ENCODE results near the gene ACSF3. TPM values are rescaled to one million over a fixed set of nuclear protein-coding genes. Genes with fewer than 3 reads are reported as not detected.

ACSF3 gene
- total and polyA plus RNA-seq, 4 donors, result 15.3 to 27.3 (median 18.8) TPM

DNA sequence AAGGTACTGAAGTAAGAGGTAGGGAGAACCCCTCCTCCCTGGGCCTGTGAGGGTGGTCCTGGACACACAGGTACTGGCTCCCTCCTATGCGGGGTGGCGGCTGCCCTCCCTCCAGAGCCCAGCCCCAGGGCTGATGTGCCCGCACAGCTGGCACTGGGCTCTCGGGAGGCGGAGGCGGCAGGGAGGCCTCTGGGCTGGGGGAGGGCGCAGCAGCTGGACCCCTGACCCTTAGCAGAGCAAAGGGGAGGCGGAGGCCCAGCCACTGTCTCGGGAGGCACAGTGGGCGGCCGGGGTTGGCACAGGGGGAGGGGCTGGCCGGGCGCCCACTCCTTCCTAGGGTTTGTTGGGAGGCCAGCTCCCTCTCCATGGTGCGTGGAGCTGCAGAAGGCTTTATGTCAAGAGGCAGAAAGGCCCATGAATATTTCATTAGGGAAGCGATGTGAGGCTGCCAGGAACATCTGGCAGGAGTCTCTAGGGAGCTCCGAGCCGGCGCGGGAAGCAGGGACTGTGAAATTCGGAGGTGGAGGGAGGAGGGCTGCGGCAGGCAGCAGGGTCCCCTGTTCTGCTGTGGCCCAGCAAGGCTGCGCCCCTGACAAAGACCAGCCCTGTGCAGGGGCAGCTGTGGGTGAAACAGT lies 44.1 kb upstream of the ACSF3 start:
- peaks cover 0 to 2% (median 0%) of the 10 kb centered on the region in 4 donors for H3K27me3 ChIP-seq (ENCODE audit: control insufficient read depth in 4 of 4, insufficient read depth in 4 of 4, low read length in 3 of 4)
- WGBS, result 67% methylated on average over 22 of the region's 22 CpGs
- H3K36me3 ChIP-seq (ENCODE audit: control insufficient read depth in 4 of 4, insufficient read depth in 3 of 4, low read depth in 1 of 4, low read length in 3 of 4), result no peaks in the 10 kb centered on the region
- H3K4me1 ChIP-seq (ENCODE audit: control insufficient read depth in 4 of 4, insufficient read depth in 4 of 4, low read length in 3 of 4), result no peaks in the 10 kb centered on the region
- H3K9me3 ChIP-seq (ENCODE audit: control insufficient read depth in 4 of 4, low read length in 3 of 4), result no peaks in the 10 kb centered on the region
- no peak for DNase-seq (ENCODE audit: low spot score)
- TF ChIP-seq HNF4G (IDR thresholded peaks at IDR 0.05) (no peak), SP1 (IDR thresholded peaks at IDR 0.05) (no peak), FOXA2 (IDR thresholded peaks at IDR 0.05) (no peak), FOXA1 (IDR thresholded peaks at IDR 0.05) (no peak), YY1 (IDR thresholded peaks at IDR 0.05) (no peak), HNF4A (conservative IDR thresholded peaks at IDR 0.05) (no peak), JUND (IDR thresholded peaks at IDR 0.05) (no peak), RXRA (IDR thresholded peaks at IDR 0.05) (no peak), TAF1 (conservative IDR thresholded peaks at IDR 0.05) (no peak)
- TF ChIP-seq, protein P1, sequence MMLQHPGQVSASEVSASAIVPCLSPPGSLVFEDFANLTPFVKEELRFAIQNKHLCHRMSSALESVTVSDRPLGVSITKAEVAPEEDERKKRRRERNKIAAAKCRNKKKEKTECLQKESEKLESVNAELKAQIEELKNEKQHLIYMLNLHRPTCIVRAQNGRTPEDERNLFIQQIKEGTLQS (IDR thresholded peaks at IDR 0.05), result no peak
- no peak overlapping the region for H3K27ac ChIP-seq (ENCODE audit: low read depth in 1 of 2, low read length in 2 of 2)
- no peak overlapping the region for H3K4me3 ChIP-seq (ENCODE audit: low read depth in 1 of 3, low read length in 3 of 3)
- H3K9ac ChIP-seq (ENCODE audit: low read depth in 1 of 2, low read length in 2 of 2), result no peak overlapping the region

DNA sequence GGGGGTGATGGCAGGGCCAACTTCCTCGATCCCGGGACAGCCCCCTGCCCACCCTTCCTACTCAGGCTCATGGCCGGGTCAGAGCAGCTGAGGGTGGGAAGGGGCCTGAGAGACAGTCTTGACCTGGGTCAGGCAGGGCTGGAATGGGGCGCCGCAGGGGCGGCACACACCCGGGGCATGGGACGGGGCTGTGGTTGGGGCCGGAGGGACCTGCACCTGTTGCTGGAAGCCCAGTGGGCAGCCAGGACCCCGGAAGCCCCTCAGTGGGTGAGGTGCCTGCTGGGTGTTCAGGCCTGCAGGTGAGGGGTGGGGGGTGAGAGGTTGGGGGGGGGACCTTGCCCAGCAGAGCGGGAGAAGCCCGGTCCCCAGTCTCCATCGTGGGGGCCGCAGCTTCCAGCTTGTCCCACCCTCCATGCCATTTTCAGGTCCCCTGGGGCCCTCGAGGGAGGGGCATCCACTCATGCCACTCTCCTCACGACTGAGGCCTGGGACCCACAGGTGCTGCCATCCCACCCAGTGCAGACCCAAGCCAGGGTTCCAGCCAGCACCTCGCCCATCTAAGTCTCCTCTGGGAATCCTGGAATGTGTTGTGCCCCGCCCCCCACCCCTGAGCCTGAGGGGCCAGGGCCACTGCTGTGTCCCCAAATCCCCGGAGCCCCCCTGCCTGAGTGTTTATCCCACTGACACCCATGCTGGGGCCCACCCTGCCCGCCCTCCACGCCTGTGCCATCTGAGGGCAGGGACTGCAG lies 43.4 kb upstream of the ACSF3 start:
- H3K4me3 ChIP-seq (ENCODE audit: low read depth in 1 of 3, low read length in 3 of 3), result no peak overlapping the region
- H3K9ac ChIP-seq (ENCODE audit: low read depth in 1 of 2, low read length in 2 of 2), result no peak overlapping the region
- peaks cover 0 to 2% (median 0%) of the 10 kb centered on the region in 4 donors for H3K27me3 ChIP-seq (ENCODE audit: control insufficient read depth in 4 of 4, insufficient read depth in 4 of 4, low read length in 3 of 4)
- no peak overlapping the region for H3K27ac ChIP-seq (ENCODE audit: low read depth in 1 of 2, low read length in 2 of 2)
- no peaks in the 10 kb centered on the region for H3K36me3 ChIP-seq (ENCODE audit: control insufficient read depth in 4 of 4, insufficient read depth in 3 of 4, low read depth in 1 of 4, low read length in 3 of 4)
- H3K4me1 ChIP-seq (ENCODE audit: control insufficient read depth in 4 of 4, insufficient read depth in 4 of 4, low read length in 3 of 4), result no peaks in the 10 kb centered on the region
- TF ChIP-seq HNF4A (conservative IDR thresholded peaks at IDR 0.05) (no peak), NR2F2 (IDR thresholded peaks at IDR 0.05) (no peak), RAD21 (IDR thresholded peaks at IDR 0.05) (no peak), TAF1 (conservative IDR thresholded peaks at IDR 0.05) (no peak), FOXA2 (IDR thresholded peaks at IDR 0.05) (no peak)
- TF ChIP-seq, protein P1 (IDR thresholded peaks at IDR 0.05), result no peak
- DNase-seq (ENCODE audit: low spot score), result no peak
- H3K9me3 ChIP-seq (ENCODE audit: control insufficient read depth in 4 of 4, low read length in 3 of 4), result no peaks in the 10 kb centered on the region
- WGBS, result 80% methylated on average over 21 of the region's 21 CpGs

DNA sequence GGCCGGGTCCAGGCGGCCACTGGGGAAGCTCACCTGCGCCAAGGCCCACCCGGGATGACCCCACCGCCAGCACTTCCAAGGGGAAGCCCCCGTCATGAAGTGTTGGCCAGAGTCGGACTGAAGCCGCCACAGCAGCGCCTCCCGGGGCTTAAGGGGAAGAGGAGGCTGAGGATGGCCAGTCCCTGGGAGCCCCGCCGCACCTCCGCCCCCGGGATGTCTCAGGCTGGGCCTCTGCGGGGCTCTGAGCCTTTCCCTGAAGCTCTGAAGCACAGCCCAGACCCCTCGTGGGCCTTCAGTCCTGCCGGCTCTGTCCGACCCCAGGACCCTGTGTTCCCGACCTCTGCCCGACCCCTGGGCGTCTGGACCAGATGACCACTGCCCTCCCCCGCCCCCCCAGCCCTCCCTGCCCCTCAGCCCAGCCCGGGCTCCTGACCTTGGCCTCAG lies 42.8 kb upstream of the ACSF3 start:
- no peak for DNase-seq (ENCODE audit: low spot score)
- 66% methylated on average over 23 of the region's 23 CpGs for WGBS
- no peaks in the 10 kb centered on the region for H3K9me3 ChIP-seq (ENCODE audit: control insufficient read depth in 4 of 4, low read length in 3 of 4)
- no peaks in the 10 kb centered on the region for H3K4me1 ChIP-seq (ENCODE audit: control insufficient read depth in 4 of 4, insufficient read depth in 4 of 4, low read length in 3 of 4)
- no peak overlapping the region for H3K9ac ChIP-seq (ENCODE audit: low read depth in 1 of 2, low read length in 2 of 2)
- H3K27ac ChIP-seq (ENCODE audit: low read depth in 1 of 2, low read length in 2 of 2), result no peak overlapping the region
- no peaks in the 10 kb centered on the region for H3K36me3 ChIP-seq (ENCODE audit: control insufficient read depth in 4 of 4, insufficient read depth in 3 of 4, low read depth in 1 of 4, low read length in 3 of 4)
- TF ChIP-seq FOXA2 (IDR thresholded peaks at IDR 0.05) (no peak), JUND (IDR thresholded peaks at IDR 0.05) (no peak), RXRA (IDR thresholded peaks at IDR 0.05) (no peak), EGR1 (IDR thresholded peaks at IDR 0.05; ENCODE audit: low read depth in 2 of 2) (no peak), GABPA (IDR thresholded peaks at IDR 0.05 in 1 of 2, conservative IDR thresholded peaks at IDR 0.05 in 1 of 2) (no peak), HNF4G (IDR thresholded peaks at IDR 0.05) (no peak), FOXA1 (IDR thresholded peaks at IDR 0.05) (no peak)
- TF ChIP-seq, protein P2, sequence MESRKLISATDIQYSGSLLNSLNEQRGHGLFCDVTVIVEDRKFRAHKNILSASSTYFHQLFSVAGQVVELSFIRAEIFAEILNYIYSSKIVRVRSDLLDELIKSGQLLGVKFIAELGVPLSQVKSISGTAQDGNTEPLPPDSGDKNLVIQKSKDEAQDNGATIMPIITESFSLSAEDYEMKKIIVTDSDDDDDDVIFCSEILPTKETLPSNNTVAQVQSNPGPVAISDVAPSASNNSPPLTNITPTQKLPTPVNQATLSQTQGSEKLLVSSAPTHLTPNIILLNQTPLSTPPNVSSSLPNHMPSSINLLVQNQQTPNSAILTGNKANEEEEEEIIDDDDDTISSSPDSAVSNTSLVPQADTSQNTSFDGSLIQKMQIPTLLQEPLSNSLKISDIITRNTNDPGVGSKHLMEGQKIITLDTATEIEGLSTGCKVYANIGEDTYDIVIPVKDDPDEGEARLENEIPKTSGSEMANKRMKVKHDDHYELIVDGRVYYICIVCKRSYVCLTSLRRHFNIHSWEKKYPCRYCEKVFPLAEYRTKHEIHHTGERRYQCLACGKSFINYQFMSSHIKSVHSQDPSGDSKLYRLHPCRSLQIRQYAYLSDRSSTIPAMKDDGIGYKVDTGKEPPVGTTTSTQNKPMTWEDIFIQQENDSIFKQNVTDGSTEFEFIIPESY (IDR thresholded peaks at IDR 0.05), result no peak
- TF ChIP-seq, protein P1 (IDR thresholded peaks at IDR 0.05), result no peak
- TF ChIP-seq, protein P3, sequence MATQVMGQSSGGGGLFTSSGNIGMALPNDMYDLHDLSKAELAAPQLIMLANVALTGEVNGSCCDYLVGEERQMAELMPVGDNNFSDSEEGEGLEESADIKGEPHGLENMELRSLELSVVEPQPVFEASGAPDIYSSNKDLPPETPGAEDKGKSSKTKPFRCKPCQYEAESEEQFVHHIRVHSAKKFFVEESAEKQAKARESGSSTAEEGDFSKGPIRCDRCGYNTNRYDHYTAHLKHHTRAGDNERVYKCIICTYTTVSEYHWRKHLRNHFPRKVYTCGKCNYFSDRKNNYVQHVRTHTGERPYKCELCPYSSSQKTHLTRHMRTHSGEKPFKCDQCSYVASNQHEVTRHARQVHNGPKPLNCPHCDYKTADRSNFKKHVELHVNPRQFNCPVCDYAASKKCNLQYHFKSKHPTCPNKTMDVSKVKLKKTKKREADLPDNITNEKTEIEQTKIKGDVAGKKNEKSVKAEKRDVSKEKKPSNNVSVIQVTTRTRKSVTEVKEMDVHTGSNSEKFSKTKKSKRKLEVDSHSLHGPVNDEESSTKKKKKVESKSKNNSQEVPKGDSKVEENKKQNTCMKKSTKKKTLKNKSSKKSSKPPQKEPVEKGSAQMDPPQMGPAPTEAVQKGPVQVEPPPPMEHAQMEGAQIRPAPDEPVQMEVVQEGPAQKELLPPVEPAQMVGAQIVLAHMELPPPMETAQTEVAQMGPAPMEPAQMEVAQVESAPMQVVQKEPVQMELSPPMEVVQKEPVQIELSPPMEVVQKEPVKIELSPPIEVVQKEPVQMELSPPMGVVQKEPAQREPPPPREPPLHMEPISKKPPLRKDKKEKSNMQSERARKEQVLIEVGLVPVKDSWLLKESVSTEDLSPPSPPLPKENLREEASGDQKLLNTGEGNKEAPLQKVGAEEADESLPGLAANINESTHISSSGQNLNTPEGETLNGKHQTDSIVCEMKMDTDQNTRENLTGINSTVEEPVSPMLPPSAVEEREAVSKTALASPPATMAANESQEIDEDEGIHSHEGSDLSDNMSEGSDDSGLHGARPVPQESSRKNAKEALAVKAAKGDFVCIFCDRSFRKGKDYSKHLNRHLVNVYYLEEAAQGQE (IDR thresholded peaks at IDR 0.05), result no peak
- TF ChIP-seq, protein P4, sequence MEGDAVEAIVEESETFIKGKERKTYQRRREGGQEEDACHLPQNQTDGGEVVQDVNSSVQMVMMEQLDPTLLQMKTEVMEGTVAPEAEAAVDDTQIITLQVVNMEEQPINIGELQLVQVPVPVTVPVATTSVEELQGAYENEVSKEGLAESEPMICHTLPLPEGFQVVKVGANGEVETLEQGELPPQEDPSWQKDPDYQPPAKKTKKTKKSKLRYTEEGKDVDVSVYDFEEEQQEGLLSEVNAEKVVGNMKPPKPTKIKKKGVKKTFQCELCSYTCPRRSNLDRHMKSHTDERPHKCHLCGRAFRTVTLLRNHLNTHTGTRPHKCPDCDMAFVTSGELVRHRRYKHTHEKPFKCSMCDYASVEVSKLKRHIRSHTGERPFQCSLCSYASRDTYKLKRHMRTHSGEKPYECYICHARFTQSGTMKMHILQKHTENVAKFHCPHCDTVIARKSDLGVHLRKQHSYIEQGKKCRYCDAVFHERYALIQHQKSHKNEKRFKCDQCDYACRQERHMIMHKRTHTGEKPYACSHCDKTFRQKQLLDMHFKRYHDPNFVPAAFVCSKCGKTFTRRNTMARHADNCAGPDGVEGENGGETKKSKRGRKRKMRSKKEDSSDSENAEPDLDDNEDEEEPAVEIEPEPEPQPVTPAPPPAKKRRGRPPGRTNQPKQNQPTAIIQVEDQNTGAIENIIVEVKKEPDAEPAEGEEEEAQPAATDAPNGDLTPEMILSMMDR (IDR thresholded peaks at IDR 0.05; ENCODE audit: low read depth, low read length, missing input control), result no peak
- H3K27me3 ChIP-seq (ENCODE audit: control insufficient read depth in 4 of 4, insufficient read depth in 4 of 4, low read length in 3 of 4), result peaks cover 0 to 2% (median 0%) of the 10 kb centered on the region in 4 donors
- no peak overlapping the region for H3K4me3 ChIP-seq (ENCODE audit: low read depth in 1 of 3, low read length in 3 of 3)
